GM19193 (cell line): ENCODE results near the gene SPNS1.

Source experiments
- POLR2A ChIP-seq: IDR thresholded peaks from 4 replicates; pipeline ENCODE4 v1.6.1; 2011; ENCODE audit not compliant: insufficient read depth, insufficient read length; ENCODE audit errors: extremely low read depth

SPNS1 gene

GRCh38 chr16:29009050-29009837, 34.7 kb downstream of the SPNS1 start:
- no peak for TF ChIP-seq POLR2A

GRCh38 chr16:29009838-29010166, 35.2 kb downstream of the SPNS1 start:
- no peak for TF ChIP-seq POLR2A

GRCh38 chr16:29011112-29011511, 36.5 kb downstream of the SPNS1 start:
- TF ChIP-seq POLR2A: no peak

GRCh38 chr16:29011851-29012250, 37.3 kb downstream of the SPNS1 start:
- no peak for TF ChIP-seq POLR2A

- TF ChIP-seq POLR2A: no peak
Observed at GRCh38 chr16:29012913-29013553, 38.5 kb downstream of the SPNS1 start.

GRCh38 chr16:29014561-29015069, 40.0 kb downstream of the SPNS1 start:
- TF ChIP-seq POLR2A: no peak

GRCh38 chr16:29022196-29022595, 47.6 kb downstream of the SPNS1 start:
- no peak for TF ChIP-seq POLR2A

GRCh38 chr16:29023279-29024277, 49.0 kb downstream of the SPNS1 start:
- no peak for TF ChIP-seq POLR2A

GRCh38 chr16:29024278-29024677, 49.7 kb downstream of the SPNS1 start:
- TF ChIP-seq POLR2A: no peak

GRCh38 chr16:29025218-29025617, 50.6 kb downstream of the SPNS1 start:
- no peak for TF ChIP-seq POLR2A

- no peak for TF ChIP-seq POLR2A
Observed at GRCh38 chr16:29025735-29026134, 51.2 kb downstream of the SPNS1 start.

GRCh38 chr16:29028457-29029167, 54.0 kb downstream of the SPNS1 start:
- TF ChIP-seq POLR2A: no peak

- TF ChIP-seq POLR2A: no peak
Observed at GRCh38 chr16:29029168-29029994, 54.8 kb downstream of the SPNS1 start.

GRCh38 chr16:29030086-29030840, 55.7 kb downstream of the SPNS1 start:
- TF ChIP-seq POLR2A: no peak
